Endothelial cell of umbilical vein (primary cell): ENCODE measurements around the gene TAX1BP3.

ENCODE experiments used
- CTCF ChIP-seq, 2 donors: IDR thresholded peaks; 1 replicate in 1 of 2; 2 replicates in 1 of 2; pipeline ENCODE4 v1.5.1; 2011; ENCODE audit warnings: low read length in 2 of 2, mild to moderate bottlenecking in 2 of 2, moderate library complexity in 2 of 2, control low read depth in 1 of 2, inconsistent platforms in 1 of 2, low read depth in 1 of 2; ENCODE audit not compliant: insufficient read depth in 1 of 2; ENCODE audit errors: extremely low read depth in 1 of 2
- EZH2 ChIP-seq: IDR thresholded peaks from 2 replicates; pipeline ENCODE4 v1.6.1; 2012; ENCODE audit warnings: borderline replicate concordance, low read depth, mild to moderate bottlenecking, moderate library complexity, low read length, inconsistent platforms; ENCODE audit not compliant: severe bottlenecking
- MYC ChIP-seq: IDR thresholded peaks from one replicate; pipeline ENCODE4 v1.6.1; 2011; ENCODE audit warnings: mild to moderate bottlenecking, low read depth, low read length
- POLR2A ChIP-seq: IDR thresholded peaks from 2 replicates; pipeline ENCODE4 v1.6.1; 2012; ENCODE audit warnings: low read depth, mild to moderate bottlenecking, control low read depth, low read length
- POLR2AphosphoS5 ChIP-seq: IDR thresholded peaks from 2 replicates; pipeline ENCODE4 v1.6.1; 2012; ENCODE audit warnings: low read depth, mild to moderate bottlenecking, control low read depth, low read length, moderate library complexity; ENCODE audit not compliant: insufficient read depth

- no peak for TF ChIP-seq EZH2
- no peak for TF ChIP-seq POLR2AphosphoS5
- TF ChIP-seq CTCF (IDR thresholded peaks at IDR 0.05; ENCODE audit: extremely low read depth in 1 of 2, insufficient read depth in 1 of 2, low read depth in 1 of 2, low read length in 2 of 2): no peak
- TF ChIP-seq POLR2A: no peak
- no peak for TF ChIP-seq MYC
Measured at GRCh38 chr17:3643889-3644349, 24.5 kb downstream of the TAX1BP3 start.
